ENCODE measurements around the gene CFAP61.

CFAP61 gene

GRCh38 chr20:20398123-20398522 is 345.8 kb downstream of the CFAP61 start:
- no peak for TF ChIP-seq CTCF (conservative IDR thresholded peaks at IDR 0.05; ENCODE audit: low read length)
- H3K4me3 ChIP-seq (ENCODE audit: low read length), result no peak overlapping the region
- DNase-seq (ENCODE audit: low read depth), result no peak

GRCh38 chr20:20399531-20400500 is 347.5 kb downstream of the CFAP61 start:
- peak; percentile 3 for DNase-seq (ENCODE audit: low read depth)
- no peak for TF ChIP-seq CTCF (conservative IDR thresholded peaks at IDR 0.05; ENCODE audit: low read length)
- H3K4me3 ChIP-seq (ENCODE audit: low read length), result no peak overlapping the region

- H3K4me3 ChIP-seq (ENCODE audit: low read length), result no peak overlapping the region
- TF ChIP-seq CTCF (conservative IDR thresholded peaks at IDR 0.05; ENCODE audit: low read length), result no peak
- DNase-seq (ENCODE audit: low read depth), result no peak
Measured at GRCh38 chr20:20401991-20402390, 349.7 kb downstream of the CFAP61 start.

GRCh38 chr20:20404633-20405032 is 352.3 kb downstream of the CFAP61 start:
- no peak overlapping the region for H3K4me3 ChIP-seq (ENCODE audit: low read length)
- TF ChIP-seq CTCF (conservative IDR thresholded peaks at IDR 0.05; ENCODE audit: low read length), result no peak
- DNase-seq (ENCODE audit: low read depth), result no peak

- no peak overlapping the region for H3K4me3 ChIP-seq (ENCODE audit: low read length)
- TF ChIP-seq CTCF (conservative IDR thresholded peaks at IDR 0.05; ENCODE audit: low read length), result no peak
- no peak for DNase-seq (ENCODE audit: low read depth)
Measured at GRCh38 chr20:20405623-20406022, 353.3 kb downstream of the CFAP61 start.

- no peak overlapping the region for H3K4me3 ChIP-seq (ENCODE audit: low read length)
- DNase-seq (ENCODE audit: low read depth), result no peak
- TF ChIP-seq CTCF (conservative IDR thresholded peaks at IDR 0.05; ENCODE audit: low read length), result no peak
Measured at GRCh38 chr20:20406306-20406705, 354.0 kb downstream of the CFAP61 start.

Data from AG10803 (cell line).